HepG2 (cell line): ENCODE results near the gene CSNK1G1. TPM values are rescaled to one million over a fixed set of nuclear protein-coding genes. Genes with fewer than 3 reads are reported as not detected.

ENCODE experiments used
- AGO1 ChIP-seq: fragments of 200-400 bp; formaldehyde crosslinking; IDR thresholded peaks from 2 replicates; pipeline ENCODE4 v1.6.1; 2017; ENCODE audit warnings: mild to moderate bottlenecking, low read depth, low read length, moderate library complexity; ENCODE audit not compliant: poor library complexity, severe bottlenecking
- FOXA1 ChIP-seq, 2 experiments: fragments of 450-650 bp in 1 of 2; sonication (generic) in 1 of 2; formaldehyde crosslinking in 1 of 2; IDR thresholded peaks; 2 replicates each; pipeline versions ENCODE4 v1.4.0 to v1.6.1; 2016 to 2020; ENCODE audit warnings: missing genetic modification reagents in 1 of 2
- HMG20A ChIP-seq: IDR thresholded peaks from 2 replicates; pipeline ENCODE4 v1.6.1; 2016; ENCODE audit warnings: borderline replicate concordance
- MIER2 ChIP-seq: IDR thresholded peaks from 2 replicates; pipeline ENCODE4 v1.6.1; 2016; ENCODE audit warnings: missing biosample characterization, missing genetic modification reagents
- RAD21 ChIP-seq: fragments of 450-650 bp; formaldehyde crosslinking; IDR thresholded peaks from 2 replicates; pipeline ENCODE4 v1.5.0; 2020; ENCODE audit warnings: mild to moderate bottlenecking
- SATB2 ChIP-seq: sonication (generic); formaldehyde crosslinking; IDR thresholded peaks from 2 replicates; pipeline ENCODE4 v1.5.0; 2020; ENCODE audit warnings: missing genetic modification reagents
- SMAD9 ChIP-seq: sonication (generic); formaldehyde crosslinking; IDR thresholded peaks from 2 replicates; pipeline ENCODE4 v1.5.1; 2020; ENCODE audit warnings: mild to moderate bottlenecking, missing genetic modification reagents
- ZFP90 ChIP-seq: sonication (generic); formaldehyde crosslinking; IDR thresholded peaks from 2 replicates; pipeline ENCODE4 v1.8.0; 2022; ENCODE audit warnings: missing genetic modification reagents, mild to moderate bottlenecking, inconsistent platforms, borderline replicate concordance
- ZNF460 ChIP-seq: sonication (generic); formaldehyde crosslinking; IDR thresholded peaks from 2 replicates; pipeline ENCODE4 v1.5.1; 2020; ENCODE audit warnings: missing genetic modification reagents, mild to moderate bottlenecking, borderline replicate concordance
- ZNF724P ChIP-seq: sonication (generic); formaldehyde crosslinking; IDR thresholded peaks from 2 replicates; pipeline ENCODE4 v1.8.0; 2022; ENCODE audit warnings: missing genetic modification reagents, borderline replicate concordance
- polyA plus RNA-seq, 8 experiments: library from polyadenylated mRNA; depleted of rRNA in 3 of 8; stranded (reverse) in 7 of 8; unstranded in 1 of 8; fragments of >200 nt; fragmentation: Illumina TruSeq in 4 of 8; extraction: Trizol in 4 of 8; gene quantifications; 2 replicates each; pipeline versions ENCODE4 v1.2.1 to v1.2.3, GENCODE V29; 2011 to 2016; ENCODE audit warnings: low read depth in 4 of 8, missing spikeins in 1 of 8, mixed read lengths in 1 of 8; ENCODE audit not compliant: insufficient read depth in 1 of 8
- total RNA-seq, 5 experiments: library from RNA; depleted of rRNA; stranded (reverse); fragments of >200 nt; fragmentation: Illumina TruSeq; extraction: Trizol; gene quantifications; 2 replicates each; pipeline ENCODE4 v1.2.3, GENCODE V29; 2016; ENCODE audit warnings: low read depth in 1 of 5
- TF ChIP-seq, protein P1 (sequence below): IDR thresholded peaks from 2 replicates; pipeline ENCODE4 v1.6.1; 2016; ENCODE audit warnings: low read depth, borderline replicate concordance
- TF ChIP-seq, protein P2 (sequence below): sonication (generic); formaldehyde crosslinking; IDR thresholded peaks from 2 replicates; pipeline ENCODE4 v1.4.0; 2020; ENCODE audit warnings: missing genetic modification reagents, mild to moderate bottlenecking, borderline replicate concordance
- TF ChIP-seq, protein P3 (sequence below): sonication (generic); formaldehyde crosslinking; IDR thresholded peaks from 2 replicates; pipeline ENCODE4 v1.4.0; 2020; ENCODE audit warnings: missing genetic modification reagents
- TF ChIP-seq, protein P4 (sequence below): IDR thresholded peaks from 2 replicates; pipeline ENCODE4 v1.4.0; 2020; ENCODE audit warnings: mild to moderate bottlenecking, missing genetic modification reagents
- TF ChIP-seq, protein P5 (sequence below): IDR thresholded peaks from 2 replicates; pipeline ENCODE4 v1.6.1; 2016; ENCODE audit warnings: missing compliant biosample characterization, missing genetic modification reagents, borderline replicate concordance

CSNK1G1 gene
- total and polyA plus RNA-seq, 2 of the 13 experiments (the other 11 are each of a cell fraction or from before 2014, with no cell fraction given) = 8.5 to 12.6 TPM

DNA sequence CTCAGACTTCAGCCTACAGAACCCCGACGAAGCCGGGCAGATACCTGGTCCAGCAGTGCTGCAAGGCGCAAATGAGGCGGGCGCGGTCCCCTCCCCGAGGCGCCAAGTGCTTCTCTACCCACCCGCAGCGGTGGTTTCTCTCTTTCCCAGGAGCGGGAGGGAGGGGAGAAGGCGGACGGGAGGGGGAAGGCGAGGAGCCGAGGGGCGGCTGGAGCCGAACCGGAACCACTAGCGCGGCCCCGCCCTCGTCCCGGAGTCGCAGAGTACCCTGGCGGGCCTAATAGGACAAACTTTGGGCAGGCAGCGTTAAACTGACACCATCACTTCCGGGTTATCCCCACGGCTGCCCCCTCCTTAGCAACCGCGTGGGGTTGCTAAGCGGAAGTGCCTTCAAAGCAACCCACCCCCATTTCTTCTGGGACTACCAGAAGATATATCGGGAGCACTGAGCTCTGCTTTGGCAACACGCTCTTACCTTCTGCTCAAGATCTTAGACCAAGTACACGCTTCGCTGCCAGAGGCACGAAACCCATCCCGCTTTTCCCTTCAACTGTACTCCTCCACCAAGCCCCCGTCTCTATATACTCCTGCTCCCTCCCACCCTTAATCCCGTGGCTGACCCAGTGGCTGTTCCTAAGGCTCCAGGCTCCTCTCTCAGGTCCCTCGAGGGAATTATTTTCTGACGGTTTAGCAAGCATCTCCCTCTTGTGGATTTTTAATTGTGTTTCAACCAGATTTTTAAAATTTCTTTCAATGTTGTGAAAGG, at the start of gene CSNK1G1 (continued):
- TF ChIP-seq, protein P1, sequence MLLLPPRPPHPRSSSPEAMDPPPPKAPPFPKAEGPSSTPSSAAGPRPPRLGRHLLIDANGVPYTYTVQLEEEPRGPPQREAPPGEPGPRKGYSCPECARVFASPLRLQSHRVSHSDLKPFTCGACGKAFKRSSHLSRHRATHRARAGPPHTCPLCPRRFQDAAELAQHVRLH (CRISPR knock-in tag) = no peak
- TF ChIP-seq ZNF724P (CRISPR knock-in tag) (0 out of 2 replicates have a peak, but pooled peaks have one; percentile 24), SATB2 (no peak), RAD21 (CRISPR knock-in tag) (peak; percentile 41; the same call in 1 of the 2 replicates), ZNF460 (CRISPR knock-in tag) (no peak), FOXA1 (IDR thresholded peaks at IDR 0.05) (no peak), FOXA1 (CRISPR knock-in tag; IDR thresholded peaks at IDR 0.05) (no peak), SMAD9 (CRISPR knock-in tag) (no peak), AGO1 (peak; percentile 83), MIER2 (no peak), HMG20A (CRISPR knock-in tag) (no peak), ZFP90 (CRISPR knock-in tag) (peak; percentile 53; the same call in 1 of the 2 replicates)
- TF ChIP-seq, protein P2, sequence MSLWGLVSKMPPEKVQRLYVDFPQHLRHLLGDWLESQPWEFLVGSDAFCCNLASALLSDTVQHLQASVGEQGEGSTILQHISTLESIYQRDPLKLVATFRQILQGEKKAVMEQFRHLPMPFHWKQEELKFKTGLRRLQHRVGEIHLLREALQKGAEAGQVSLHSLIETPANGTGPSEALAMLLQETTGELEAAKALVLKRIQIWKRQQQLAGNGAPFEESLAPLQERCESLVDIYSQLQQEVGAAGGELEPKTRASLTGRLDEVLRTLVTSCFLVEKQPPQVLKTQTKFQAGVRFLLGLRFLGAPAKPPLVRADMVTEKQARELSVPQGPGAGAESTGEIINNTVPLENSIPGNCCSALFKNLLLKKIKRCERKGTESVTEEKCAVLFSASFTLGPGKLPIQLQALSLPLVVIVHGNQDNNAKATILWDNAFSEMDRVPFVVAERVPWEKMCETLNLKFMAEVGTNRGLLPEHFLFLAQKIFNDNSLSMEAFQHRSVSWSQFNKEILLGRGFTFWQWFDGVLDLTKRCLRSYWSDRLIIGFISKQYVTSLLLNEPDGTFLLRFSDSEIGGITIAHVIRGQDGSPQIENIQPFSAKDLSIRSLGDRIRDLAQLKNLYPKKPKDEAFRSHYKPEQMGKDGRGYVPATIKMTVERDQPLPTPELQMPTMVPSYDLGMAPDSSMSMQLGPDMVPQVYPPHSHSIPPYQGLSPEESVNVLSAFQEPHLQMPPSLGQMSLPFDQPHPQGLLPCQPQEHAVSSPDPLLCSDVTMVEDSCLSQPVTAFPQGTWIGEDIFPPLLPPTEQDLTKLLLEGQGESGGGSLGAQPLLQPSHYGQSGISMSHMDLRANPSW (CRISPR knock-in tag) = no peak
- TF ChIP-seq, protein P3, sequence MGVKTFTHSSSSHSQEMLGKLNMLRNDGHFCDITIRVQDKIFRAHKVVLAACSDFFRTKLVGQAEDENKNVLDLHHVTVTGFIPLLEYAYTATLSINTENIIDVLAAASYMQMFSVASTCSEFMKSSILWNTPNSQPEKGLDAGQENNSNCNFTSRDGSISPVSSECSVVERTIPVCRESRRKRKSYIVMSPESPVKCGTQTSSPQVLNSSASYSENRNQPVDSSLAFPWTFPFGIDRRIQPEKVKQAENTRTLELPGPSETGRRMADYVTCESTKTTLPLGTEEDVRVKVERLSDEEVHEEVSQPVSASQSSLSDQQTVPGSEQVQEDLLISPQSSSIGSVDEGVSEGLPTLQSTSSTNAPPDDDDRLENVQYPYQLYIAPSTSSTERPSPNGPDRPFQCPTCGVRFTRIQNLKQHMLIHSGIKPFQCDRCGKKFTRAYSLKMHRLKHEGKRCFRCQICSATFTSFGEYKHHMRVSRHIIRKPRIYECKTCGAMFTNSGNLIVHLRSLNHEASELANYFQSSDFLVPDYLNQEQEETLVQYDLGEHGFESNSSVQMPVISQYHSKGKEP (CRISPR knock-in tag) = no peak
- TF ChIP-seq, protein P4, sequence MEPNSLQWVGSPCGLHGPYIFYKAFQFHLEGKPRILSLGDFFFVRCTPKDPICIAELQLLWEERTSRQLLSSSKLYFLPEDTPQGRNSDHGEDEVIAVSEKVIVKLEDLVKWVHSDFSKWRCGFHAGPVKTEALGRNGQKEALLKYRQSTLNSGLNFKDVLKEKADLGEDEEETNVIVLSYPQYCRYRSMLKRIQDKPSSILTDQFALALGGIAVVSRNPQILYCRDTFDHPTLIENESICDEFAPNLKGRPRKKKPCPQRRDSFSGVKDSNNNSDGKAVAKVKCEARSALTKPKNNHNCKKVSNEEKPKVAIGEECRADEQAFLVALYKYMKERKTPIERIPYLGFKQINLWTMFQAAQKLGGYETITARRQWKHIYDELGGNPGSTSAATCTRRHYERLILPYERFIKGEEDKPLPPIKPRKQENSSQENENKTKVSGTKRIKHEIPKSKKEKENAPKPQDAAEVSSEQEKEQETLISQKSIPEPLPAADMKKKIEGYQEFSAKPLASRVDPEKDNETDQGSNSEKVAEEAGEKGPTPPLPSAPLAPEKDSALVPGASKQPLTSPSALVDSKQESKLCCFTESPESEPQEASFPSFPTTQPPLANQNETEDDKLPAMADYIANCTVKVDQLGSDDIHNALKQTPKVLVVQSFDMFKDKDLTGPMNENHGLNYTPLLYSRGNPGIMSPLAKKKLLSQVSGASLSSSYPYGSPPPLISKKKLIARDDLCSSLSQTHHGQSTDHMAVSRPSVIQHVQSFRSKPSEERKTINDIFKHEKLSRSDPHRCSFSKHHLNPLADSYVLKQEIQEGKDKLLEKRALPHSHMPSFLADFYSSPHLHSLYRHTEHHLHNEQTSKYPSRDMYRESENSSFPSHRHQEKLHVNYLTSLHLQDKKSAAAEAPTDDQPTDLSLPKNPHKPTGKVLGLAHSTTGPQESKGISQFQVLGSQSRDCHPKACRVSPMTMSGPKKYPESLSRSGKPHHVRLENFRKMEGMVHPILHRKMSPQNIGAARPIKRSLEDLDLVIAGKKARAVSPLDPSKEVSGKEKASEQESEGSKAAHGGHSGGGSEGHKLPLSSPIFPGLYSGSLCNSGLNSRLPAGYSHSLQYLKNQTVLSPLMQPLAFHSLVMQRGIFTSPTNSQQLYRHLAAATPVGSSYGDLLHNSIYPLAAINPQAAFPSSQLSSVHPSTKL (CRISPR knock-in tag) = peak; percentile 50; the same call in 1 of the 2 replicates
- TF ChIP-seq, protein P5, sequence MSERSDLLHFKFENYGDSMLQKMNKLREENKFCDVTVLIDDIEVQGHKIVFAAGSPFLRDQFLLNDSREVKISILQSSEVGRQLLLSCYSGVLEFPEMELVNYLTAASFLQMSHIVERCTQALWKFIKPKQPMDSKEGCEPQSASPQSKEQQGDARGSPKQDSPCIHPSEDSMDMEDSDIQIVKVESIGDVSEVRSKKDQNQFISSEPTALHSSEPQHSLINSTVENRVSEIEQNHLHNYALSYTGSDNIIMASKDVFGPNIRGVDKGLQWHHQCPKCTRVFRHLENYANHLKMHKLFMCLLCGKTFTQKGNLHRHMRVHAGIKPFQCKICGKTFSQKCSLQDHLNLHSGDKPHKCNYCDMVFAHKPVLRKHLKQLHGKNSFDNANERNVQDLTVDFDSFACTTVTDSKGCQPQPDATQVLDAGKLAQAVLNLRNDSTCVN (CRISPR knock-in tag) = no peak
